ENCODE measurements around the gene GATAD2A.
"Not testable (repeated sequence)": the region's sequence is repeated elsewhere in the genome, so short reads cannot be mapped to it uniquely, and the experiment has no call there.

Gene GATAD2A

DNA sequence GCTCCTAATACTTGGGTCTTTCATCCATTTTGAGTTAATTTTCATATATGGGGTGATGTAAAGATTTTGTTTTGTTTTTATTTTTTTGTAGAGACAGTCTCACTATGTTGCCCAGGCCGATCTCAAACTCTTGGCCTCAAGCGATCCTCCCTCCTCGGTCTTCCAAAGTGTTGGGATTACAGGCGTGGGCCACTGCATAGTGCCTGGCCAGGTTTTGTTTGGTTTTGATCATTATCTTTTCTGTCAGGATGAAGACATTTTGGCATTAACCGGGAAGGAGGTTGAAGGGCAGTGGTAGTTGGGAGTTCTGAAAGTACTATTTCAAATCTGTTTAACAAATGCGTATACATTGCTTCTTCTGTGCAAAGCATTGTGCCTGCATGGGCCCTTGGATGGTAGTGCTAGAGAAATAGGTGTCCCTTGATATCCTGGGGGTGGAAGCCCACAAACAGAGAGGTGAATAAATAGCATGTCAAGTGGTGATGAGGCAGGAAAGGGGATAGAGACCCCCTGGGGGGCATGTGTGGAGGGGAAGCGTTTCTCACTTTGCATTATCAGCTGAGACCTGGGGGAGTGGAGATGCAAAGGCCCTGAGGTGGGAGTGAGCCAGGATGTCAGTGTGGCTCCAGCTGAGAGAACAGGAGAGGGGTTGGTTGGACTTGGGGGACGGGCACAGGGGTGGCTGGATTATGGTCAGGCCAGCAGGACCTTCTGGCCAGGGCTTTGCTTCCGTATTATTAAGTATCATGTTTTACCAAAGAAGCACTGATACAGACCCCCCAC lies 41.4 kb downstream of the GATAD2A start:
- ATAC-seq (no peak), DNase-seq (no peak)

DNA sequence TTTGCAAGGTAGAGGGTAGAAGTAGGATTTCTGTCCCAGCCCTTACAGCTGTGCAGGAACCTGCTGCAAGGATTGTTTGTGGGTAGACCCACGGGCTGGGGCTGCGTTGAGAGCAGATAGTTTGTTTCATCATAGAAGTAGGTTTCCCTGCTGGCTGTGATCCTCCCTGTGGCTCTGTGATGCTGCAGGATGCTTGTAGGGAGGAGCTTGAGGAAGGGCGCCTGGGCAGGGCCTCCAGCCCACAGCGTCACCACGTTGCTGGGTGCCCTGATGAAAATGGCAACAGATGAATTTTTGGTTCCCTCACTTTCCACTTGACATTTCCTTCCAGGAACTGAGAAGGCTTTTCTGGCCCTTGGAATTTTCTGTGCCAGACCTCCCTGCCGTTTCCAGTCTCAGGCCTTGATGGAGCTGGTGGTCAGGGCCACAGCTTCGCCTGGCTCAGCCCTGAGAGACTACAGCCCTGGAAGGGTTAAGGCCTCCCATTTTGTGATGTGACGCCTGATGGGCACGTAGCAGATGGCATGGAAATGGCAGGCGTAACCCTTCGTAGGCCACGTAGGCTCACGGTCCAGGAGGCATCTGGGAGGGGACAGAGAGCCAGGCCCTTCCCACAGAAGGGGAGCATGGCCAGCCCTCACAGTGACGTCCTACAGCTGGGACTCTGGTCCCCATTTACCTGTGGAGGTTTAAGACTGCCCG lies 42.2 kb downstream of the GATAD2A start:
- ATAC-seq = peak; percentile 21
- DNase-seq = peak; percentile 32

DNA sequence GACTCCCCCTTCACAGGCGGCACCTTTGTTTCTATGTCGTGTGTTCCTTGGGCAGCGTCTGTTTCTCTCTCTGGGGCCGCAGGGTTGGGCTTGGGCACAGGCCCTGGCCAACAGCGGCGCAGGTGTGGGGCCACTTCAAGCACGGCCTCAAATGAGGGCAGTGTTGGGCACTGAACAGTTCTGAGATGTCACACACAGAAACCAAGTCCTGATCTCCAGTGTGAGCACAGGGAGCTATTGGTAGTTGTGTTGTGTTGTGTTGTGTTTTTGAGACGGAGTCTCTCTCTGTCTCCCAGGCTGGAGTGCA lies 42.7 kb downstream of the GATAD2A start:
- ATAC-seq (no peak), DNase-seq (no peak)

DNA sequence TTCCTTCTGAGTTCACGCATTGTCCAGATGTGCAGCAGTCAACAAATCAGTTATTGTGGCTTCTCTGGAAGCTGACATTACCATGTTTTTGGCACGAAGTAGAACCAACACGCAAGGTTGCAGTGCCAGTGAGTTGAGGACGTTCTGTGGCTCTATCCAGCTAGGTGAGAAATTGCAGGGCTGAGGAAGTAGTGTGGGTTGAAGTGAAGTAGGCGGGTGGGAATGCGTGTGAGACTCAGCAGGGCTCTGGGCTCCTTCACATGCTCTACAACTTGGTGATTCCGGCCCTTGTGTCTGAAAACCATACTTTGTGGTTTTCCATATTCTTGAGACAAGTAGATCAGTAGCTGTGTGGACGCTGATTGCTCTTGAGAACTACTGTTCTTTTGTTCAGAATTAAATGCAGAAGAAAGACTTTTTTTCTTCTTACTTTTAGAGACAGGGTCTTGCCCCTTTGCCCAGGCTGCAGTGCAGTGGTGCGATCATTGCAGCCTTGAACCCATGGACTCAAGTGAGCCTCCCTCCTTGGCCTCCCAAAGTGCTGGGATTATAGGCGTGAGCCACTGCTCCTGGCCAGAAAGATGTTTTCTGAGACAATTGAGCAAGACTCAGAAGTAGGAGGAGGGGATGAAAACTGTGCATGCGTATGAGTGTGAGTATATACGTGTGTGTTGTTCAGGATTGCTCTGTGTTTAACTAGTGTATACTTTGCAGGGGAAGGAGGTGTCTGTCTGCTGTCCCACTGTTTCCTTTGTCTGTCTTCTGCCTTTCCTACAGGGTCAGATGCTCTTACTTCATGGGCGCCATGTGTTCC lies 46.2 kb downstream of the GATAD2A start:
- peak; percentile 42 for DNase-seq
- ATAC-seq = peak; percentile 83

DNA sequence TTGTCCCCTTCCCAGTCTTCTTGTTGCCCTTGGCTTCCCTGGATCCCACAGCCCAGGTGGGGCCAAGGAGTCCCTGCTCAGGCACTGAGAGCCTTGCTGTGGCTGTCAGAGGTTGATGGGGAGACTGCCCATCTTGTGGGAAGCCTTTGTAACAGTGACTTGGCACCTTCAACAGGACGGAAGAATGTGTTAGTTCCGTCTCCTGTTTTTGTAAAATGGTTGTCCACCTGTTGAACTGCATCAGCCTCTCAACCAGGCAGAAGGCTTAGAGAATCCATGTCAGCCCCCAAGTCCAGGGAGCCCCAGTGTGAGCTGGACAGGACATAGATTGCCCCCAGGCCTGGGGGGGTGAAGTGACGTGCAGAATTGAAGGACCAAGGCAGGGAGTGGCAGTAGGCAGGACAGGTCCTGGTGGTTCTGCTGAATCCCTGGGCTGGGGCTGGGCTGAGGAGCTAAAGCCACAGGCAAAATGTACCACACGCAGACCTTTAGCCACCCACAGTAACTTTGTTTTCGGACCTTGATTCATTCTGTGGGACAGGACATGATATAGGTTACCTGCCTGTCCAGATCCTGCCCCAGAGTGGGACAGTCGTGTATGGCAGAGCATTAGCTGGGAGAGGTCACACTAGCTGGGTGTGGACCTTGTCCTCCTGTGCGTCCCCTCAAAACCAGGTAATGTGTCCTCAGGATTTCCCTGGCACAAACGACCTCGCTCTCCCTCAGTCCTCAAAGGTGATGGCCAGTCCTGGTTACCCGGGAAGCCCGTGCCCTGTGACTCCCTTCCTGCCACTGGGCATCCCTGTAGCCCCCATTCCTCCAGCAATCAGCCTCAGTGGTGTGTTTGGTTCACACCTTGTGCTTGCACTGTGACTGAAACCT lies 47.0 kb downstream of the GATAD2A start:
- no peak for ATAC-seq

DNA sequence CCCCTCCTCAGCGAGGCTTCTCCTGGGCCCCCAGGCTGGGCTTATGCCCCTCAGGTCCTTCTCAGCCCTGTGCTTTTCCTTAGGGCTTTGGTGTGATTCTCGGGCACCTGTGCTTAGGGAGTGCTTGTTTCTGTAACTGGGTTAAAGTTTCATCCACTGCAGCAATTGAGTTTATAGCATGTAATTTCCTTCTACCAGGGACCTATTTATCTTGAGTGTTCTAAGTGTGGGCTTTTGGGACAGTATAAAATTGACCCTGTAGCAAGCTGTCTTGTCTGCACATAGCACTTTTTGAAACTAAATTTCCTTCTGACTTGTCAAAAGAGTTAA lies 47.6 kb downstream of the GATAD2A start:
- ATAC-seq (no peak), DNase-seq (no peak)

More for the DNA sequence above, 47.0 kb downstream of the GATAD2A start:
- no peak for DNase-seq

DNA sequence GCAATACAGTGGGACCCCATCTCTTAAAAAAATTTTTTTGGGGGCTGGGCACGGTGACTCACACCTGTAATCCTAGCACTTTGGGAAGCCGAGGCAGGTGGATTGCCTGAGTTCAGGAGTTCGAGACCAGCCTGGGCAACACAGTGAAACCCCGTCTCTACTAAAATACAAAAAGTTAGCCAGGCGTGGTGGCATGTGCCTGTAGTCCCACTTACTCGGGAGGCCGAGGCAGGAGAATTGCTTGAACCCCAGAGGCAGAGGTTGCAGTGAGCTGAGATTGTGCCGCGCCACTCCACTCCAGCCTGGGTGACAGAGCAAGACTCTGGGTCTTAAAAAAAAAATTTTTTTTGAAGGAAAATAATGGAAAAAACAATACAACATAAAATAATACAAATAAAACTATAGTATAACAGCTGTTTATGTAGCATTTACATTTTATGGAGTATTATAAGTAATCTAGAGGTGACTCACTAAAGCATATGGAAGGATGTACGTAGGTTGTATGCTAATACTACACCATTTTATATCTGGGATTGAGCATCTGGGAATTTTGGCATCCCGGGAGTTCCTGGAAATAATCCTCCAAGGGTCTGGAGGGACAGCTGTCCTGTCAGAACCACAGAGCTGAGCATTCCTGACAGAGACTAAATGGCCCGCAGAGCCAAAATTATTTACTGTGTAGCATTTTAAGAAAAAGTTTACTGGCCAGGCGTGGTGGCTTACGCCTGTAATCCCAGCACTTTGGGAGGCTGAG lies 49.9 kb downstream of the GATAD2A start:
- not testable (repeated sequence) for ATAC-seq

DNA sequence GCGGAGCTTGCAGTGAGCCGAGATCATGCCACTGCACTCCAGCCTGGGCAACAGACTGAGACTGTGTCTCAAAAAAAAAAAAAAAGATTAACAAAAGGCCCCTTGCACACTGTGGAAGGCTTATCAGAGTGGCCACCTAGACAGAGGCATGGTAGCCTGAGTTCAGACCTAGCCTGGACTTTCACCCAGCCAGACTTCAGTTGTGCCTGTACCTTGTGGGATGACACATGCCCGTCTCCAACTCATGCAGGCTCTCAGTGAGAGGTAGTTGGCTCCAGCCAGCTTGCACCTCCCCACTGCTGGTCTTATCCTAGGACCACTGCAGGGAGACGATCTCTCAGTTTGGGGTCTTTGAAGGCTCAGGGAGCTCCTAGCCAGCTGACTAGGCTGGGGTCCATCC lies 52.2 kb downstream of the GATAD2A start:
- no peak for DNase-seq
- no peak for ATAC-seq

More for the DNA sequence above, 49.9 kb downstream of the GATAD2A start:
- not testable (repeated sequence) for DNase-seq

DNA sequence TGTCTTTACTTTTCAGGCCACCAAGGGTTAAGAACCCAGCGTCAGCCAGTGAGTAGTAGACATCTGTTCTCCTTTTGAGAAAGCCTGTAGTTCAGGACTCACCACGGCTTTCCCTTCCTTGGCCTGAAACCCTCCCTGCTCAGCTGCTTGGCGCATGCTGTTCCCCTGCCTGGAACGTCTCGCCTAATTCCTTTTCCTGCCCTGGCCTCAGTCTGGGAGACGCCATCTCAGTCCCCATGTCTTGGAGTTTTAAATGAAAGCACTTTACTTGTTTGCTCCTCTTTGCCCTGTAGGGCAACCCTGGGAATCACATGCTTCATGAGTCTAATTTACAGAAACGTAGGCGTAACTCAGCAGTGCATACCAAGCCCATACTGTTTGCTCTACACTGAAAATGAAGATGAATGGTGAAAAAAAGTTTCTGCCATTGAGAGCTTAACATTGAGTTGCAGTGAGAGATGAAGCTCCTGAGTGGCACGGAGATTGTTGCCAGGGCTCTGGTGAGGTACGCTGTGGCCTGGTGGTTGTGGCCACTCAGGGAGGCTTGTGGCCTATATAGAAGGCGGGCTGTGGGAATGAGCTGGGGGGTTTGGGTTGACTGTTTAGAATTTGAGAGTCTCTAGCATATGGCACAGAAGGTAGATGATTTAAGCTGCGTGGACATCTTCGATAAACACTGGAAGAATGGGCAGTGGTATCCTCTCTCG lies 52.8 kb downstream of the GATAD2A start:
- ATAC-seq (no peak), DNase-seq (no peak)

DNA sequence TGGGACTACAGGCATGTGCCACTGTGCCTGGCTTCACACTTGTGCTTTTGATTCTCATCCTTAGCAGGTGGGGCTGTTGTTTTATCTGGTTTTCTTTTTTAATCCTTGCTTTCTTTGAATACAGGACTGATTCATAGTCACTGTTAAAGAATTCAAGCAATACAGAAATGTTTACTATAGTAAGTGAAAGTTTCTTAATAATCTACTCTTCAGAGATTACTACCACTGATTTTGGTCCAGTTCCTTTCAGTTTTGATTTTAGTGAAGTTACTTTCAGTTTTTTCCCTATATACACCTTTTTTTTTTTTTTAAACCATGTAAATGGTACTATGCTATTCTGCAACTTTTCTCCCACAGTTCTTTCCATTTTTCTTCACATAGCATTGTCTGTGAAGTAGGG lies 53.6 kb downstream of the GATAD2A start:
- peak; percentile 12 for ATAC-seq
- DNase-seq = no peak

DNA sequence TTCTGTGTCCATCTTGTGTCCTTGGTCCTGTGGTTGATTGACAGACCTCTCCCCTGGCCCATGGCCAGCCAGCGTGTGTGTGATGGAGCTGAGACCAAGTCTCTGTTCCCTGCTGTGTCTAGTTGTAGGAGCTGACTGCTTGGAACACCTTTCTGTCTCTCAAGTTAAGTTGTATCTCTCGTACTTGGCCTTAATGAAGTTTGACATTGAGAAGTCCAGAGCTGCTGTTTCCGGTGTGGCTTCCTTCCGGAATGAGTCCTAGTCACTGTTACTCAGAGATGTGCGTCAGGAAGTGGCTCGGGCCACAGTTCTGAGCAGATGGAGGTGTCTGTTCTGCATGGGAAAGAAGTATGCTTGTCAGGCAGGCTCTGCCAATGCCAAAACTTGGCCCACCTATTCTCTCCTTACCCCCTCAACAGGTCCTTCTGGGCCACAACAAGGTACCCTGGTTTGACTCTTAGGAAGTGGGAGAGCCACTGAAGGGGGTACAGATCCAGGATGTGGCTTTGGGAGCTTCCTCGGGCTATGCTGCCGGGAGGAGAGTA lies 54.3 kb downstream of the GATAD2A start:
- DNase-seq (peak; percentile 75), ATAC-seq (peak; percentile 80)

DNA sequence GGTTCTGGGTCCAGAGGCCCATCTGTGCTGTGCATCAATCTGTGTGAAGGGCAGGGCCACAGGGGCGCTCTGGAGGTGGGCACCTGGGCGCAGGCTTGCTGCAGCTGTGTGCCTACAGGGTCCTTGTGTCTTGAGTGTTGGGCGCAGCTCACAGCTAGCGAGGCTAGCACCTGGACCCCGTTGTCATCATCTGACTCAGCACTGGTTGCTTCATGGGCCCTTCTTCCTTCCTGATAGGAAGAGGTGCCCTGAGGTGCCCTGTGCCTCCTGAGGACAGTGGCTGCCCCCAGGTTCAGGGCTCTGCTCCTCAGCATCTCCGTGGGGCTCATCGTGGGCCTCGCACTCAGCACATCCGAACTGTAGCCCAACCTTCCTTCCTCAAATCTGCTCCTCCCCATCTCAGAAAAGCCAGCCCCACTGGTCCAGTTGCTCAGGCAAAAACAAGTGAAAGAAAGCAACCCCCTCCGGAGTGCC lies 54.8 kb downstream of the GATAD2A start:
- DNase-seq = peak; percentile 47
- ATAC-seq = peak; percentile 35

DNA sequence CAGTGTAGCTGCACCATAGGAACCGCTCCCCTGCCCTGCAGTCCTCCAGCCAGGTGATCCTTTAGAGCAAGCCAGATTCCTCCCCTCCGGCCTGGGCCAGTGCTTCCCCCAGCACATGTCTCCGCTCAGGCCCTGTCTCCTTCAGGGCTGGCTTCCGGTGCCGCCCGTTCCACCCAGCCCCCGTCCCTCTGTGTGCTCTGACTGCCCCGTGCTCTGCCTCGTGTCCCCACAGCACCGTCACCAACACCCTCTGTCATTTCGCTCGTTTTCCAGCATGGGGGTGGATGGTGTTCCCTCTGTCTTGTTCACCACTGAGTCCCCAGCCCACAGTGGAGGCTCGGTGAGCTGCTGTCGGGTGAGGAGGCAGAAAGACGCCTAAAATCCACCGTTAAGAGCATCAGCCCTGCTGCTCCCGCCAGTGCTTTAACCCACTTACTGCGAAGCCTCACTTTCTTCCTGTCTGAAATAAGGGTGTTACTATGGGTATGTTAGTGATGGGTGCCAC lies 55.3 kb downstream of the GATAD2A start:
- ATAC-seq (peak; percentile 76), DNase-seq (peak; percentile 74)

DNA sequence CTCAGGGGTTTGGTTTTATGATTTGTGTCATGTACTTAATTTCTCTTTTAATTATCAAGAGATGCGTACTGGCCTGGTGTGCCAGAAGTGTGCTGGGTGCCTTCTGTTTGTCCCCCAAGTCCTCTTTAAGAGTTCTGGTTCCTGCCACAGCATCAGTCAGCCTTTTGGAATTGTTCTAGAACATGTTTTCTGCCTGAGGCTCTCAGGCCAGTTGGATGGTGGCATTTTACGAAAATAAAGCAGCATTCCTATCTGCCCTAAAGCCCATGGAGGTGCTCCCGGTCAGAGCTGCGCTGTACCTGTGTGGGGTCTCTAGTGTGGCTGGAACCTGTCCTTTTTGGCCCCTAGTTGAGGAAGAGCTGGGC lies 55.8 kb downstream of the GATAD2A start:
- no peak for ATAC-seq
- no peak for DNase-seq

DNA sequence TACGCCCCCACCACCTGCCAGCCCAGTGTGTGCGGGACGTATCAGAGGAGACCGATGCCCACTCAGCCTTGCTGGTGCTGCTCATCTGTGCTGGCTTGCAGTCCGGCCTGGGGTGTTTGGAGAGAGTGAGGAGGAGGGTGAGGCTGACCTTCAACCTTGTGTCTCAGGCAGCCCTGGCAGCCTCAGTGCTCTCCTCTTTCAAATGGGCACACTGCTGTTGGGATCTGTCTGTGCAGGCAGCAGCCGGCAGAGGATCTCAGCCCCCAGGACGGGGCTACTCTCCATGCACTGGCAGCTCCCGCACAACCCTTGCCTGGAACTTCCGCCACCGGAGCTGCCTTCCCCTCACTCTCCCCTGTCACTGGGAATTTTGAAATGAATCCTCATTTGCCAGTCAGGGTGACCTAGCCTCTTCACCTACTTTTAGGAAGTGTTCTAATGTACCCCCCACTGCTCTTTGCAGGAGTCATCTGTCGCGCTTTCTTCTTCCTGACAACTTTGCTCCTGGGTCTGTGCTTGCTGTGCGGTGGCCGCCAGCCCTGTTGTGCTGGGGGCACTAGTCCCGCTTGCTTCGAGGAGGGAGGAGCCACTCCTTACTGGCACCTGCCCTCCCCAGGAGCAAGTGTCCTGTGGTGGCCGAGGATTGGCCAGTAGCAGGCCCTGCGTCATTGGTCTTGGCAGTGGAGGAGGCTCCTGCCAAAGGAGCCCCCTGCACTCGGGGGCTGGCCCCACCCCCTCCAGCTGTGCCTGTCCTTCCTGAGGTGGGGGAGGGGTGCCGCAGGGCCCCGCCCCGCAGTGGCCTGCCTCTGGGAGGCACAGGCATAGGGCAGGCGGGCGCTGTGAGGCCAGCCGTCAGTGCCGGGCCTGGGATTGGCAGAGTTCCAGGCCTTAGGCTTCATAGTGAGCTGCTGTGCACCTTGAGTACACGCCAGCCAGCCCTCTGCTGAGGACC lies 56.5 kb downstream of the GATAD2A start:
- ATAC-seq = no peak
- DNase-seq = peak; percentile 49

DNA sequence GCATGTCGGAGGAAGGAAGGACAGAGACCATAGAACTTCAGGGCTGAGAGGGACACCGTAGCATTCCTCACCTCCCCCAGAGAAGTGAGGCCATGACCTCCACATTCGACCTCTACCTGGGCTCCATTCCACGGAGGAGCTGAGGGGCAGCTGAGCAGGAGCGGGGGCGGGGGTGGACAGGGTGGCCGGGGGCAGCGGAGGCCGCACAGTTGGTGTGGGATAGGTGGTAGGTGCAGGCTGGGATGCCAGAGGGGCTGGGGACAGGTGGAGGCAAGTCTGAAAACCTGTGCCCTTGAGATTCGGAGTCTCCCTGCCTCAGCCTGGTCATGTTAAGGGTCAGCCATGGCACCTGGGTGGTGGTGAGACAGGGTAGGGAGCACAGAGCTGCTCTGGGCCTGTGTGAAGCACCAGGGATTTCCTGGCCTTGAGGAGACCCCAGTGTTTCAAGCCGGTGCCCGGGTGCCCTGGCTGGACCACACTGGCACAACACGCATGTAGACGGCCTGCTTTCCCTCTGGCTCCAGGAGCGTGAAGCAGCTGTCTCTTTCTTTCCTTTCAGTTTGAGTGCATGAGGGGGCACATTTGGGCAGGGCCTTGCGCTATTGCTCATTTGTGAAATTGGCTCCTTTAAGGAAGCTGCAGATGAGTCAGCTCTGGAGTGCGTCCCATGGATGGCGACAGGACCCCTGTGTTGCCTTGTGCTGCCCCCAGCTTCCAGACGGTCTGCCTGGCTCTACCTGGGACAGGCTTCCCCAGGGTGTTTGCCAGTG lies 58.1 kb downstream of the GATAD2A start:
- DNase-seq (no peak), ATAC-seq (no peak)

DNA sequence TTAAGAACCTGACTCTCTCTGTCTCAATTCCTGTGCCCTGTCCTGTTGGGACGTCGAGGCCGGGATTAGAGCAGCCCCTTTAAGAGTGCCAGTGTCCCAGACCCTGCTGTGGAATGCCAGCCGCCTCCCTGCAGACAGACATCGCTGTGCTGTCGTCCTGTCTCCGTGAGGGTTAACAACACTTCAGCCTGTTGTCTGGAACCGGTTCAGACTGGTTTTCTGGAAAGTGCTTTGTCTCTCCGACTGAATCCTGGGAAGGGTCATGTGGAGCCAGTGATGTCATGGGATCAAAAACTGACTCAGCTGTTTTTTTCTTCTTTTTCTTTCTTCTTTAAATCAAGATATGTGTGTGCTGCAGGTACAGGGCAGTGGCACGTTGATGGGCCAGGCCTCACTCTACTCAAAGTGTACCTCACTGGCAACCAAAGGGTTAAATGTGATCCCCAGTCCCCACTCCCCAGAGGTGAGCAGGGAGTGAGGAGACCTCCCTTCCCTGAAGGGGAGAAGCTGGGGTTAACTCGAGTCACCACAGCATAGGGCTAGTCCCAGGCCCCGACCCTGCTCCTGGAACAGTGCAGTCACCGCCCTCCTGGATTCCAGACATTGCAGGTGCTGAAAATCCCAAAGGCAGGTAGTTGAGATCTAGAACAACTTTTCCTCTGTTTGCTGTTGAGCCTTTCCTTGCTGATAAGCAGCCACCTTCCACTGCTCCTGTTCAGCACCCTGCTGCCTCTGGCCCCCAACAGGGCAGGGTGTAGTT lies 59.0 kb downstream of the GATAD2A start:
- no peak for ATAC-seq
- DNase-seq = no peak

All from stimulated activated naive CD8-positive, alpha-beta T cell treated with anti-CD3 and anti-CD28 coated beads, Interleukin-15, Interleukin-2, amounts not matched to agents 100 U/mL and 50 U/mL, for 24 hours (primary cell).